Esophagus squamous epithelium (tissue), 5 donors: ENCODE results near the gene AGTRAP. TPM values are rescaled to one million over a fixed set of nuclear protein-coding genes. Genes with fewer than 3 reads are reported as not detected.

Source experiments
- DNase-seq: peaks from one replicate; lab custom pipeline; 2025; lab: John Stamatoyannopoulos, UW
- H3K27ac ChIP-seq, 4 donors: fragments of 200-600 bp; sonication (generic); one replicate each; pipeline ENCODE4 v1.5.1; 2016 to 2019; ENCODE audit warnings: mild to moderate bottlenecking in 1 of 4
- H3K27me3 ChIP-seq, 4 donors: fragments of 200-600 bp; sonication (generic); 1 replicate in 3 of 4; 2 replicates in 1 of 4; pipeline versions ENCODE4 v1.5.1 to v1.6.0; 2017 to 2021; ENCODE audit warnings: antibody characterized with exemption in 1 of 4
- H3K36me3 ChIP-seq, 3 donors: fragments of 200-600 bp; sonication (generic); one replicate each; pipeline ENCODE4 v1.5.1; 2016 to 2019
- H3K4me1 ChIP-seq, 3 donors: fragments of 200-600 bp; sonication (generic); one replicate each; pipeline ENCODE4 v1.5.1; 2017 to 2019
- H3K4me3 ChIP-seq, 4 donors: fragments of 200-600 bp; sonication (generic); 1 replicate in 3 of 4; 2 replicates in 1 of 4; pipeline ENCODE4 v1.5.1; 2016 to 2019; ENCODE audit warnings: mild to moderate bottlenecking in 2 of 4, moderate library complexity in 1 of 4
- H3K9me3 ChIP-seq, 3 donors: fragments of 200-600 bp; sonication (generic); one replicate each; pipeline ENCODE4 v1.5.1; 2016 to 2019
- CTCF ChIP-seq, 6 experiments: fragments of 450-650 bp in 4 of 6; fragments of 200-600 bp in 2 of 6; sonication (generic) in 2 of 6; IDR thresholded peaks; one replicate each; pipeline ENCODE4 v1.5.1; 2016 to 2019; ENCODE audit warnings: antibody characterized with exemption in 6 of 6, mild to moderate bottlenecking in 4 of 6, moderate library complexity in 4 of 6
- POLR2A ChIP-seq, 4 donors: fragments of 450-650 bp; IDR thresholded peaks; one replicate each; pipeline ENCODE4 v1.6.1; 2017; ENCODE audit warnings: antibody characterized with exemption in 4 of 4, mild to moderate bottlenecking in 4 of 4, moderate library complexity in 3 of 4
- WGBS, 2 donors: methylation state at CpG; one replicate each; pipeline ENCODE4 v1.1.5; 2018; 5-methylcytosine and 5-hydroxymethylcytosine counted together
- intact Hi-C: fragments of 100-400 bp; cut with DNase I; formaldehyde crosslinking; loops from one replicate; pipeline ENCODE4 v1.15.0; 2022
- total RNA-seq, 4 donors: library from RNA; depleted of rRNA; stranded (reverse); fragments of >200 nt; gene quantifications; one replicate each; pipeline ENCODE4 v1.1.0, GENCODE V29; 2016
- donor health status: DM: yes; HTN: yes; CAD: no.

Gene AGTRAP
- total RNA-seq, 4 donors from 2014 or later, result 34.5 to 89.5 (median 50.7) TPM

GRCh38 chr1:11731691-11732283, 4.1 kb upstream of the AGTRAP start:
- intact Hi-C loops, result no loop called here
- Histone ChIP-seq H3K4me3 (peak overlapping the region; percentile 15 to 60 (median 32)), H3K4me1 (peaks cover 13 to 63% (median 44%) of the 10 kb centered on the region in 3 donors), H3K9me3 (no peaks in the 10 kb centered on the region), H3K27me3 (no peaks in the 10 kb centered on the region), H3K27ac (peak overlapping the region; percentile 77 to 91 (median 84)), H3K36me3 (no peaks in the 10 kb centered on the region)
- TF ChIP-seq CTCF (IDR thresholded peaks at IDR 0.05), result no peak
- TF ChIP-seq POLR2A (IDR thresholded peaks at IDR 0.05), result no peak
- 5 to 9% methylated on average over 14 to 16 of the region's 17 CpGs for WGBS, 2 donors
- DNase-seq, result peak; percentile 19

- H3K27ac ChIP-seq, result peak overlapping the region in 2 of 4 donors; percentile 81 to 86
- DNase-seq, result no peak
- intact Hi-C loops, result no loop called here
- peaks cover 23 to 79% (median 54%) of the 10 kb centered on the region in 3 donors for H3K4me1 ChIP-seq
- TF ChIP-seq CTCF (IDR thresholded peaks at IDR 0.05) (no peak), POLR2A (IDR thresholded peaks at IDR 0.05) (no peak)
- no peaks in the 10 kb centered on the region for H3K27me3 ChIP-seq
- no peaks in the 10 kb centered on the region for H3K36me3 ChIP-seq
- WGBS, 2 donors, result 77 to 90% methylated on average over 3 of the region's 3 CpGs
- no peaks in the 10 kb centered on the region for H3K9me3 ChIP-seq
- no peak overlapping the region for H3K4me3 ChIP-seq
Observed at GRCh38 chr1:11733306-11733705, 2.6 kb upstream of the AGTRAP start.

GRCh38 chr1:11735531-11735853, 444 bp upstream of the AGTRAP start:
- intact Hi-C loops, result no loop called here
- no peak for TF ChIP-seq CTCF (IDR thresholded peaks at IDR 0.05)
- TF ChIP-seq POLR2A (IDR thresholded peaks at IDR 0.05), result no peak
- no peak for DNase-seq
- Histone ChIP-seq H3K4me3 (peak overlapping the region; percentile 67 to 94 (median 80)), H3K27ac (peak overlapping the region; percentile 90 to 98 (median 92)), H3K4me1 (peaks cover 23 to 83% (median 50%) of the 10 kb centered on the region in 3 donors), H3K9me3 (no peaks in the 10 kb centered on the region), H3K27me3 (no peaks in the 10 kb centered on the region), H3K36me3 (no peaks in the 10 kb centered on the region)
- WGBS, 2 donors, result 23 to 27% methylated on average over 2 of the region's 4 CpGs

- H3K27ac ChIP-seq, result peak overlapping the region; percentile 90 to 98 (median 92)
- WGBS, 2 donors, result 7 to 18% methylated on average over 9 to 15 of the region's 15 CpGs
- H3K4me3 ChIP-seq, result peak overlapping the region; percentile 67 to 94 (median 80)
- peak in 2 of 4 donors; percentile 9 to 48 for TF ChIP-seq POLR2A (IDR thresholded peaks at IDR 0.05)
- TF ChIP-seq CTCF (IDR thresholded peaks at IDR 0.05), result no peak
- no peaks in the 10 kb centered on the region for H3K9me3 ChIP-seq
- no peaks in the 10 kb centered on the region for H3K27me3 ChIP-seq
- no peaks in the 10 kb centered on the region for H3K36me3 ChIP-seq
- peaks cover 20 to 83% (median 39%) of the 10 kb centered on the region in 3 donors for H3K4me1 ChIP-seq
- no peak for DNase-seq
- intact Hi-C loops, result no loop called here
Observed at GRCh38 chr1:11736746-11737639, 1.1 kb downstream of the AGTRAP start.

GRCh38 chr1:11738096-11738495, 2.2 kb downstream of the AGTRAP start:
- no peaks in the 10 kb centered on the region for H3K27me3 ChIP-seq
- intact Hi-C loops, result no loop called here
- 70 to 73% methylated on average over 2 of the region's 2 CpGs for WGBS, 2 donors
- peaks cover 9 to 81% (median 28%) of the 10 kb centered on the region in 3 donors for H3K4me1 ChIP-seq
- no peak overlapping the region for H3K4me3 ChIP-seq
- no peak for TF ChIP-seq POLR2A (IDR thresholded peaks at IDR 0.05)
- TF ChIP-seq CTCF (IDR thresholded peaks at IDR 0.05), result no peak
- H3K9me3 ChIP-seq, result no peaks in the 10 kb centered on the region
- no peaks in the 10 kb centered on the region for H3K36me3 ChIP-seq
- peak overlapping the region in 2 of 4 donors; percentile 90 to 98 for H3K27ac ChIP-seq
- no peak for DNase-seq
